Measurements from ENCODE around the gene JAK3.

The JAK3 gene

GRCh38 chr19:17821190-17821589 is 26.6 kb downstream of the JAK3 start, which contains the start of gene INSL3:
TSS of gene INSL3 (minus strand) at chr19:17821519. CDS start at chr19:17821506, 13 bp downstream.
- no peak for TF ChIP-seq RARB (CRISPR knock-in tag; IDR thresholded peaks at IDR 0.05)
- no peak for TF ChIP-seq CSRNP3 (CRISPR knock-in tag; IDR thresholded peaks at IDR 0.05)
- TF ChIP-seq ZC3H10 (CRISPR knock-in tag; IDR thresholded peaks at IDR 0.05): no peak
- ATAC-seq: no peak

- no peak for ATAC-seq
- TF ChIP-seq ARNTL (CRISPR knock-in tag; IDR thresholded peaks at IDR 0.05; ENCODE audit: borderline replicate concordance, low read depth): no peak
- no peak for TF ChIP-seq CSDC2 (CRISPR knock-in tag; IDR thresholded peaks at IDR 0.05)
- TF ChIP-seq RARB (CRISPR knock-in tag; IDR thresholded peaks at IDR 0.05): no peak
Observed at GRCh38 chr19:17817668-17818363, 30.0 kb downstream of the JAK3 start.

GRCh38 chr19:17812099-17812498 is 35.7 kb downstream of the JAK3 start:
- ATAC-seq: no peak
- TF ChIP-seq ZFP3 (CRISPR knock-in tag; IDR thresholded peaks at IDR 0.05) (peak; percentile 99), BACH2 (CRISPR knock-in tag; IDR thresholded peaks at IDR 0.05; ENCODE audit: borderline replicate concordance) (no peak), ZFP30 (CRISPR knock-in tag; IDR thresholded peaks at IDR 0.05) (no peak)

GRCh38 chr19:17811681-17812080 is 36.1 kb downstream of the JAK3 start:
- no peak for TF ChIP-seq PPARA (CRISPR knock-in tag; IDR thresholded peaks at IDR 0.05; ENCODE audit: borderline replicate concordance)
- TF ChIP-seq TCF4 (CRISPR knock-in tag; IDR thresholded peaks at IDR 0.05; ENCODE audit: borderline replicate concordance): no peak
- no peak for TF ChIP-seq CSDC2 (CRISPR knock-in tag; IDR thresholded peaks at IDR 0.05)
- no peak for TF ChIP-seq ZC3H10 (CRISPR knock-in tag; IDR thresholded peaks at IDR 0.05)
- TF ChIP-seq RARB (CRISPR knock-in tag; IDR thresholded peaks at IDR 0.05): no peak
- no peak for TF ChIP-seq CSRNP3 (CRISPR knock-in tag; IDR thresholded peaks at IDR 0.05)
- TF ChIP-seq GLIS3 (CRISPR knock-in tag; IDR thresholded peaks at IDR 0.05): no peak
- no peak for TF ChIP-seq TOX (CRISPR knock-in tag; IDR thresholded peaks at IDR 0.05; ENCODE audit: borderline replicate concordance)
- no peak for TF ChIP-seq CREB5 (CRISPR knock-in tag; IDR thresholded peaks at IDR 0.05; ENCODE audit: low read depth)
- no peak for TF ChIP-seq ARNTL (CRISPR knock-in tag; IDR thresholded peaks at IDR 0.05; ENCODE audit: borderline replicate concordance, low read depth)
- no peak for TF ChIP-seq OSR1 (CRISPR knock-in tag; IDR thresholded peaks at IDR 0.05)
- TF ChIP-seq SNAI2 (CRISPR knock-in tag; IDR thresholded peaks at IDR 0.05): no peak
- no peak for TF ChIP-seq ZNF565 (CRISPR knock-in tag; conservative IDR thresholded peaks at IDR 0.05; ENCODE audit: low read depth)
- TF ChIP-seq TSHZ2 (CRISPR knock-in tag; IDR thresholded peaks at IDR 0.05): no peak
- TF ChIP-seq BACH2 (CRISPR knock-in tag; IDR thresholded peaks at IDR 0.05; ENCODE audit: borderline replicate concordance): no peak
- no peak for TF ChIP-seq ZNF70 (CRISPR knock-in tag; IDR thresholded peaks at IDR 0.05)
- no peak for TF ChIP-seq POU6F1 (CRISPR knock-in tag; IDR thresholded peaks at IDR 0.05; ENCODE audit: borderline replicate concordance, low read depth)
- no peak for ATAC-seq

All from SK-N-SH treated with all-trans-retinoic acid at 6 μM for 48 hours (cell line).